ENCODE results near the gene MYOM1. TPM values are rescaled to one million over a fixed set of nuclear protein-coding genes. Genes with fewer than 3 reads are reported as not detected.

Gene MYOM1
- total RNA-seq, 2 donors from 2014 or later, result 6.1 to 6.5 TPM

GRCh38 chr18:3179430-3180089 is 40.2 kb downstream of the MYOM1 start:
- Histone ChIP-seq H3K4me1 (replicated peaks) (no peaks in the 10 kb centered on the region), H3K4me3 (no peak overlapping the region), H3K36me3 (no peaks in the 10 kb centered on the region), H3K27ac (no peak overlapping the region), H3K27me3 (replicated peaks; ENCODE audit: insufficient read depth) (no peaks in the 10 kb centered on the region), H3K9me3 (no peaks in the 10 kb centered on the region)
- no peak for DNase-seq (ENCODE audit: low spot score)
- TF ChIP-seq CTCF (IDR thresholded peaks at IDR 0.05) (no peak), POLR2A (IDR thresholded peaks at IDR 0.05) (no peak), POLR2AphosphoS5 (IDR thresholded peaks at IDR 0.05) (no peak)
- intact Hi-C loops (cut with DNase I), result no loop called here
- WGBS, result 65% methylated on average over 10 of the region's 10 CpGs

- Histone ChIP-seq H3K27ac (no peak overlapping the region), H3K4me3 (no peak overlapping the region), H3K9me3 (no peaks in the 10 kb centered on the region), H3K36me3 (no peaks in the 10 kb centered on the region), H3K4me1 (replicated peaks) (no peaks in the 10 kb centered on the region), H3K27me3 (replicated peaks; ENCODE audit: insufficient read depth) (no peaks in the 10 kb centered on the region)
- no peak for DNase-seq (ENCODE audit: low spot score)
- intact Hi-C loops (cut with DNase I), result no loop called here
- TF ChIP-seq POLR2A (IDR thresholded peaks at IDR 0.05) (no peak), CTCF (IDR thresholded peaks at IDR 0.05) (no peak), POLR2AphosphoS5 (IDR thresholded peaks at IDR 0.05) (no peak)
- 78% methylated on average over 15 of the region's 15 CpGs for WGBS
Observed at GRCh38 chr18:3177902-3178687, 41.7 kb downstream of the MYOM1 start.

GRCh38 chr18:3175195-3175758 is 44.5 kb downstream of the MYOM1 start:
- H3K27ac ChIP-seq, result no peak overlapping the region
- intact Hi-C loops (cut with DNase I), result no loop called here

GRCh38 chr18:3172097-3172496 is 47.7 kb downstream of the MYOM1 start:
- Histone ChIP-seq H3K4me1 (replicated peaks) (no peaks in the 10 kb centered on the region), H3K36me3 (no peaks in the 10 kb centered on the region), H3K27ac (no peak overlapping the region), H3K9me3 (no peaks in the 10 kb centered on the region), H3K4me3 (no peak overlapping the region), H3K27me3 (replicated peaks; ENCODE audit: insufficient read depth) (no peaks in the 10 kb centered on the region)
- DNase-seq (ENCODE audit: low spot score), result no peak
- intact Hi-C loops (cut with DNase I), result no loop called here
- WGBS, result 68% methylated on average over 3 of the region's 3 CpGs
- no peak for TF ChIP-seq CTCF (IDR thresholded peaks at IDR 0.05)
- TF ChIP-seq POLR2A (IDR thresholded peaks at IDR 0.05), result no peak
- no peak for TF ChIP-seq POLR2AphosphoS5 (IDR thresholded peaks at IDR 0.05)

More at GRCh38 chr18:3175195-3175758, 44.5 kb downstream of the MYOM1 start:
- Histone ChIP-seq H3K27me3 (replicated peaks; ENCODE audit: insufficient read depth) (no peaks in the 10 kb centered on the region), H3K4me3 (no peak overlapping the region), H3K36me3 (no peaks in the 10 kb centered on the region), H3K9me3 (no peaks in the 10 kb centered on the region), H3K4me1 (replicated peaks) (no peaks in the 10 kb centered on the region)
- WGBS, result 58% methylated on average over 2 of the region's 2 CpGs
- no peak for DNase-seq (ENCODE audit: low spot score)
- TF ChIP-seq POLR2A (IDR thresholded peaks at IDR 0.05) (no peak), CTCF (IDR thresholded peaks at IDR 0.05) (no peak), POLR2AphosphoS5 (IDR thresholded peaks at IDR 0.05) (no peak)
